ENCODE data around the gene CELA3B.
"Not testable (repeated sequence)": the region's sequence is repeated elsewhere in the genome, so short reads cannot be mapped to it uniquely, and the experiment has no call there.

CELA3B gene

GRCh38 chr1:21975296-21975695 is 1.5 kb upstream of the CELA3B start:
- not testable (repeated sequence) for H3K4me3 ChIP-seq (replicated peaks; ENCODE audit: low read depth, low read length); DNase-seq (ENCODE audit: extremely low read depth, low read depth)

GRCh38 chr1:21978209-21978608 is 1.4 kb downstream of the CELA3B start:
- not testable (repeated sequence) for DNase-seq (ENCODE audit: extremely low read depth, low read depth); H3K4me3 ChIP-seq (replicated peaks; ENCODE audit: low read depth, low read length)

- not testable (repeated sequence) for H3K4me3 ChIP-seq (replicated peaks; ENCODE audit: low read depth, low read length); DNase-seq (ENCODE audit: extremely low read depth, low read depth)
Measured at GRCh38 chr1:21980515-21981220, 3.8 kb downstream of the CELA3B start.

GRCh38 chr1:21981253-21981652 is 4.4 kb downstream of the CELA3B start:
- not testable (repeated sequence) for DNase-seq (ENCODE audit: extremely low read depth, low read depth); H3K4me3 ChIP-seq (replicated peaks; ENCODE audit: low read depth, low read length)

GRCh38 chr1:21982122-21982521 is 5.3 kb downstream of the CELA3B start:
- not testable (repeated sequence) for H3K4me3 ChIP-seq (replicated peaks; ENCODE audit: low read depth, low read length); DNase-seq (ENCODE audit: extremely low read depth, low read depth)

GRCh38 chr1:21983539-21983938 is 6.7 kb downstream of the CELA3B start:
- H3K4me3 ChIP-seq (replicated peaks; ENCODE audit: low read depth, low read length); DNase-seq (ENCODE audit: extremely low read depth, low read depth): not testable (repeated sequence)

- DNase-seq (ENCODE audit: extremely low read depth, low read depth); H3K4me3 ChIP-seq (replicated peaks; ENCODE audit: low read depth, low read length): not testable (repeated sequence)
Measured at GRCh38 chr1:21985893-21986292, 9.1 kb downstream of the CELA3B start.

- DNase-seq (ENCODE audit: extremely low read depth, low read depth); H3K4me3 ChIP-seq (replicated peaks; ENCODE audit: low read depth, low read length): not testable (repeated sequence)
Measured at GRCh38 chr1:21986386-21986785, 9.6 kb downstream of the CELA3B start.

- not testable (repeated sequence) for H3K4me3 ChIP-seq (replicated peaks; ENCODE audit: low read depth, low read length)
Measured at GRCh38 chr1:21989672-21990393, 13.0 kb downstream of the CELA3B start.

GRCh38 chr1:21992186-21992585 is 15.4 kb downstream of the CELA3B start:
- DNase-seq (ENCODE audit: extremely low read depth, low read depth); H3K4me3 ChIP-seq (replicated peaks; ENCODE audit: low read depth, low read length): not testable (repeated sequence)

More at GRCh38 chr1:21989672-21990393, 13.0 kb downstream of the CELA3B start:
- DNase-seq (ENCODE audit: extremely low read depth, low read depth) = not testable (repeated sequence)

- H3K4me3 ChIP-seq (replicated peaks; ENCODE audit: low read depth, low read length); DNase-seq (ENCODE audit: extremely low read depth, low read depth): not testable (repeated sequence)
Measured at GRCh38 chr1:21994716-21995115, 17.9 kb downstream of the CELA3B start.

GRCh38 chr1:21996663-21996970 is 19.8 kb downstream of the CELA3B start:
- not testable (repeated sequence) for DNase-seq (ENCODE audit: extremely low read depth, low read depth); H3K4me3 ChIP-seq (replicated peaks; ENCODE audit: low read depth, low read length)

GRCh38 chr1:21997891-21998623 is 21.2 kb downstream of the CELA3B start:
- DNase-seq (ENCODE audit: extremely low read depth, low read depth) = not testable (repeated sequence)

GRCh38 chr1:21998624-21999294 is 21.9 kb downstream of the CELA3B start:
- not testable (repeated sequence) for DNase-seq (ENCODE audit: extremely low read depth, low read depth); H3K4me3 ChIP-seq (replicated peaks; ENCODE audit: low read depth, low read length)

More at GRCh38 chr1:21997891-21998623, 21.2 kb downstream of the CELA3B start:
- not testable (repeated sequence) for H3K4me3 ChIP-seq (replicated peaks; ENCODE audit: low read depth, low read length)

- H3K4me3 ChIP-seq (replicated peaks; ENCODE audit: low read depth, low read length); DNase-seq (ENCODE audit: extremely low read depth, low read depth): not testable (repeated sequence)
Measured at GRCh38 chr1:21999645-22000044, 22.8 kb downstream of the CELA3B start.
